Kidney capillary endothelial cell (primary cell): ENCODE results near the gene ARL6IP4.
"Not testable (repeated sequence)": the region's sequence is repeated elsewhere in the genome, so short reads cannot be mapped to it uniquely, and the experiment has no call there.

Source experiments
- DNase-seq: peaks from one replicate; pipeline ENCODE4 v3.0.0-alpha.2; 2018; ENCODE audit warnings: low spot score

ARL6IP4 gene

DNA sequence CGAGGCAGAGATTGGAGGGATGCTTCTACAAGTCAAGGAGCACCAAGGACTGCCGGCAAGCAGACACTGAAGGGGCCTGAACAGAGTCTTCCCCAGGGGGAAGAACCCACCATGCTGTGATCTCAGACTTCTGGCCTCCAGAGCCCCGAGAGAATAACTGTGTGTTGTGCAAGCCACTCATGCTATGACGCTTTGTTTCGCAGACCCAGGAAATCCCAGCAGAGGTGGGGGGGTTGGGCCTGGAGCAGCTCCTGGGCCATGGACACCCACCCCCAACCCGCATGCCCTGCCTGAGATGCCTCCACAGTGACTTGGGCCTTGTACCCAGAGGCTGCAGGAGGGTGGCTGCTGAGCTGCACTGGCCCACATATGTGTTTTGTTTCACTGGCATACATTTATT is 31.2 kb downstream of the ARL6IP4 start:
- no peak for DNase-seq

DNA sequence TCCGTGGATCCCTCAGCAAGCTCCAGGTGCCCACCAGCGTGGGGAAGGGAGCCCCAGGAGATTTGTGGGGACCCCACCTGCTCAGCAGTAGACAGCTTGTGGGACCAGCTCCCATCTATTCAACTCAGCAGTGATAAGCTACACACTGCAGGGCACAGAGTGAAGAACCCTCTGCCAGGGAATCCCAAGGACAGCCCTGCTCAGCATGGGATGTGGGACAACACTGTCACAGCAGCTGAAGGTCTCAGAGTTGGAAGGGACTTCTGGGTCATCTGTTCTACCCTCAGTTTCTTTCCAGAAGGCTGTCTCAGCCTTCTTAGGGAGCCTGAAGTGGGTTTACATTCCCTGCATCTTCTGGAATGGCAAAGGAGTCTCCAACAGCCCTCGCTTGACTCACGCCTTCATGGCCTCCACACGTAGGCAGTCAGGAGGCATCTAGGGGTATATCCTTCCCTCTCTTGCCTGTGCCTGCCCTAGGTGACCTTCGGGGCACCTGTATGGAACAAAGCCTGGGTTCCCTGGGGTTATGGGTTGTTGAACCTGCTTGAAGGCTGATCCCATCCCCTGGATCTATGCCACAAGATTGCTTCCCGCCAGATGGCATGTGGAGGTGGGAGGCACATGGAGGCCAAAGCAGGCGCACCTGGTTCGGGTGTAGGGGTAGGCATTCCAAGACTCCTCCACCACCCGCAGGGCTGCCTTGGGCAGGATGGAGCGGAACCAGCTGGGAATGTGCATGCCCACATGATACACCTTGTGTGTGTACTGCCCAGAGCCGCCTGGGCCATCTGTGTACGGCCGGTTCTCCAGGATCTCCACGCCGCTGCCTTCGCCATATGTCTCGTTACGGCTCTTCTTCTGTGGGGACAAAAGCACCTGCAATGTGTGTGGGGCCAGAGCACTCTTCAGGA is 33.0 kb downstream of the ARL6IP4 start:
- no peak for DNase-seq

DNA sequence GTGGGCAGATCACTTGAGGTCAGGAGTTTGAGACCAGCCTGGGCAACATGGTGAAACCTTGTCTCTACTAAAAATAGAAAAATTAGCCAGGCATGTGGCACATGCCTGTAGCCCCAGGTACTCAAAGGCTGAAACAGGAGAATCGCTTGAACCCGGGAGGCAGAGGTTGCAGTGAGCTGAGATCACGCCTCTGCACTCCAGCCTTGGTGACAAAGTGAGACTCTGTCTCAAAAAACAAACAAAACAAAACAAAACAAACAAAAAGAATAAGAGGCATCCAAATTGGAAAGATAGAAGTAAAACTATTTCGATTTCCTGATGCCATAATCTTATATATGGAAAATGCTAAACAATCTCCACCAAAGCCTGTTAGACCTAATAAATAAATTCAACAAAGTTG is 34.0 kb downstream of the ARL6IP4 start:
- DNase-seq, result not testable (repeated sequence)

DNA sequence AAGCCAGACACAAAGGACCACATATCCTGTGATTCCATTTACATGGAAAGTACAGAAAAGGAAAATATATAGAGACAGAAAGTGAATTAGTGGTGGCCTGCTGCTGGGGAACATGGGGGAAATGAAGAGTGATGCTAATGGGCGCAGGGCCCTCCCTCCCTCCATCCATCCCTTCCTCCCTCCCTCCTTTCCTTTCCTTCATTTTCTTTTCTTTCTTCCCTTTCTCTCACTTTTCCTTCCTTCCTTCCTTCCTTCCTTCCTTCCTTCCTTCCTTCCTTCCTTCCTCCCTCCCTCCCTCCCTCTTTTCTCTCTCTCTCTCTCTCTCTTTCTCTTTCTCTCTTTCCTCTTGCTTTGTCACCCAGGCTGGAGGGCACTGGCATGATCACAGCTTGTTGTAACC is 37.3 kb downstream of the ARL6IP4 start:
- DNase-seq, result no peak

DNA sequence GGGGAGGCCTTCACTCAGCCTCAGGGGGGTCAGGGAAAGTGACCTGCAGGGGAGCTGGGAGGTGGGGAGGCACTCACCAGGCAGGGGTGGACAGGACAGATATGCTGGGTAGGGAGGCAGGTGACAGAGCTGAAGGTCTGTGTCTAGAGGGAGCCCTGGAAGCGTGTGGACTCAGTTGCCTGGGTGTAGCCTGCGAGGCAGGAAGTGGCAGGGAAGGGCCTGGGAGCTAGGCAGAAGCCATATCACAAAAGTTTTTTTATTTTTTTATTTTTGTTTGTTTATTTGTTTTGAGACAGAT is 39.3 kb downstream of the ARL6IP4 start:
- no peak for DNase-seq

DNA sequence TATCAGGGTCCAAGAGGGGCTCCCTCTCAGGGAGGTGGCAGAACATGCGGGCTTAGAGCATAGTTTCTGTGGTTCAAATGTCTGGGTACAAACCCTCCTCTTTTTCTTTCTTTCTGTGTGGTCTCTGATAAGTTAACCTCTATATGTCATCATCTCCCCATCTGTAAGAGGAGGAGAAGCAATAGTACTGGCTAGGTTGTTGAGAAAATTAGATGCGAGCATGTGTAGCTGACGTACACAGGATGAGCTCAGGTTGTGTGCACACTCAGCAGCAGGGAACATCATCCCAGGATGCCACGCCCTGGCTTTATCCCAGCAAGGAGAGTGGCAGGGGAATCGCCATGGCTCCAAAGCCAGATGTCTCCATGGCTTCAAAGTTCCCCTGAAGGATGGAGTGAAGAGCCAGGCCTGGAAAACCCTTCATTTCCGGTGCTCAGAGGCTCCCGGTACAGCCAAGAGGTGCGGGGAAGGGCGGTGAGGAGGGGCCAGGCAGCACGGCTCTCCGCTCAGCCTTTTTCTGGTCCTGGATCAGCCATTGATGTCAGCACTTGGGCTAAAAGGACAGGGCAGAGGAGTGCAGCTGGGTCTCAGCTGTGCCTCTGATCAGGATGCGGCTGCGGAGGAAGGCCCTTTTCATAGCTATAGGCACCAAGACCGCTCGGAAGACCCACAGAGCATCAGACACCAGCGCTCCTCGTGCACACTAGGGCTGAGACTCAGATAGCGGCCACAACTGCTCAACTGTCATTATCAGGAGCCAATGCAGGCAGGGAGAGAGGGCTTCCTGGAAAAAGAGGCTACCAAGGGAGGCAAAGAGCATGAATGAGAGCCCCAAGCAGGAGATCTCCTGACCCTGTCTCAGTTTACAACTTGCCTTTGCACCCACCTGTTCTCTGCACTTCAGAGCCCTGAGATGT is 41.5 kb downstream of the ARL6IP4 start:
- DNase-seq, result no peak

DNA sequence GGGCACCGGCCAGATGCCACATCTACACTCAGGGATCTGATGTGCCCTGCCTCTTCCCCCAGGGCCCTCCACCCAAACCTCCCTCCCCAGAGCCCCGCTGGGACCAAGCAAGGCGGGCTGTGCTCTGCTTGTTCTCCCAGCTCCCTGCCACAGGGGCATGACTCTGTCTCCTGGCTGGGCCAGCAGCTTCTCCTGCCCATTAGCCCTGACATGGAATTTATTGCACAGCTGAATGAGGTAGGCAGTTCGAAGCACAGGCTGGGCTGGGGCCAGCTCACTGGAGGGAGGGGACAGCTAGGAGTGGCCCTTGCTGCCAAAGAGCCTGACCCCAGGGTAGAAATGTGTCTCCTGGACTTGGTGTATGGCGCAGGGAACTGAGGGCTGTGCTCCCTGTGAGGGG is 42.4 kb downstream of the ARL6IP4 start:
- no peak for DNase-seq

DNA sequence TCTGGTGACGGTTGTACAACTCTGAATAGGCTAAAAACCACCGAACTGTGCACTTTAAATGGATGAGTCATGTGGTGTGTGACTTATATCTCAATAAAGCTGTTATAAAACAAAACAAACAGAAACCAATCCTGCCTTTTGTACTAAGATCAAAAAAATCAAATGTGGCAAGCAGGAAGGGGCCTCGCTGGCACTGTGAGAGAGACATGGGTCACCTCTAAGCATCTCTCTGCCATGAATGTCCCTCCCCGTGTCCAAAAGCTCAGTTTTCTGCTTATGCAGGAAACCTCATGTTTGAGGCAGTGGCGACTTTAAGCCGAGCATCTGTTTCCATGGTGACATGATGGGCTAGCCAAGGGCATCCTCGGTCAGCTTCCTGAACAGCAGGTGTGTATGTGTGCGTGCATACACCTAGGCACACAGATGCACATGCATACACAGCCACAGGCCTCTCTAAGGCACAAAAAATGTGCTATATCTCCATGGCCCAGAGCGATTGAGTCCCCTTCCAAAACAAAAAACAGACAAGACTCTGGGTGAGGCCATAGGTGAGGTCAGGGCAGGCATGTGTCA is 44.4 kb downstream of the ARL6IP4 start:
- no peak for DNase-seq

DNA sequence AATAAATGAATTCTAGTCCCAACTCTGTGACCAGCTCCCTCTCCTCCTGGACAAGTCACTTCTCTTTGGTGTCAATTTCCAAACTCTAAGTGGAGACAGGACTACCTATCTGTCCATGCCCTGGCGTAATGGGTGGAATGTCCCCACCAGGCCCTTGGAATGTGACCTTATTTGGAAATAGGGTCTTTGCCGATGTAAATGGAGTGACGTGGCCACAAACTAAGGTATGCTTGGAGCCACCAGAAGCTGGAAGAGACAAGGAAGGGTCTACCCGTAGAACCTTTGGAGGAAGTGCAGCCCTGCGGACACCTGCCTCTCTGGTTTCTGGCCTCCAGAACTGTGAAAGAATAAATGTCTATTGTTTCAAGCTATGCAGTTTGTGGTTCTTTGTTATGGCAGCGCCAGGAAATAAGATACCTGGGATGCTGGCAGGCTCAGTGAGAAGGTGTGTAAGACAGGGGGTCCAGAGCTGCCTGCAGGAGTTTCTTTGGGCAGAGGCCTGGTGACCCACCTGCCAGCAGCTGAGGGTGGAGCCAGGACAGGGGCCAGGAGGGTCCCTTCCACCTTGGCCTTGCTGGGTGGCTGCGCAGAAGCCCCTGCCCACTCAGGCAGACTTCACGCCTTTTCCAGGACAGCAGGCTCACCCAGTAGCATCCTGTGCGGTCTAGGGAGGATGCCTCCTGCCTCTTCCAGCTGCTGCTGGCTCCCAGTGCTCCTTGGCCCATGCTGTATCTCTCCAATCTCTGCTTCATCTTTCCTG is 45.8 kb downstream of the ARL6IP4 start:
- no peak for DNase-seq

DNA sequence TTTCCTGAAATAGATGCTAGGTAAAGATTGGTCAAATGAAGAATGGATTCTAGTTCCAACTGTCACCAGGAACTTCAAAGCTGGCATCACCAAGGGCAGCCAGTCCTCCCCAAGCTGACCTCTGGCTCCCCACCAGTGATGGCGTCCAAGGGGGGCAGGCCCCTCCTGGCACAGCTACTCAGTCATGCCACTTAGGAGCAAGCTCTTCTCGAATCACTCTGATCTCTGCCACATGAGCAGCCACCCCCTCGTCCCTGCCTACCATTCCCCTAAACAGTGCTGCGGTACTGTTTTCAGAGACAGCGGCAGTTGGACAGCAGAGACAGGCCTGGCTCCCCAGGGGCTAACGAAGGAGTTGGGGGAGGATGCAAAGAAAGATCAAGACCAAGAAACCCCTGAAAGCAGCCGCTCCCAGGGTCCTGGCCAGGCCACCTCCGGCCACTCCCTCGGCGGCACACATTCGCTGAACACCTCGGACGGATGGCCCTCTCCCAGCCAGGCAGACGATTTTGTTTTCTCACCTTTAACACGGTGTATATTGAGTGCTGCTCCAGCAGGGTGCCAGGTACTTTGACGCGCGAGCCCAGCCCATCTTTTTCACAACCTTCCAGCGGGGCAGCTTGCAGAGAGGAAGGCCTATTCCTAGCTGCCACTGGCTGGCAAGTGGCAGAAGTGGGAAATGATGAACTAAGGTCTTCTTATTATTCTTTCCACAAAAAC is 47.4 kb downstream of the ARL6IP4 start:
- no peak for DNase-seq

DNA sequence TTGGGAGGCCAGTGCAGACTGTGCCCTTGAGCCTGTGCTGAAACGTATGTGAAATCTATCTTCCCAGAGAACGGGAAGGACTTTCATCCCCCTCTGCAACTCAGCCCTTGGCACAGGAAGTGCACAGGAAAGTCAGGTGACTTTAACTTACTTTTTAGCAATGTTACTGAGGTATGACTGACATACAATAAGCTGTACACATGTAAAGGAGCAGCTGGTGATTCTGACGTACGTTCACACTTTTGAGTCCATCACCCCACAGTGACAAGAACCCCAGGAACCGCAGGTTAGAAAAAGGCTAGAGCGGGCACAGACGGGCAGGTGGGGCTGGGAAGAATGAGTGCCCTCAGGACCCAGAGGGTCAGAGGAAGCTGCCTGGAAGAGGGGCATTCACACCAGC is 48.0 kb downstream of the ARL6IP4 start:
- no peak for DNase-seq

DNA sequence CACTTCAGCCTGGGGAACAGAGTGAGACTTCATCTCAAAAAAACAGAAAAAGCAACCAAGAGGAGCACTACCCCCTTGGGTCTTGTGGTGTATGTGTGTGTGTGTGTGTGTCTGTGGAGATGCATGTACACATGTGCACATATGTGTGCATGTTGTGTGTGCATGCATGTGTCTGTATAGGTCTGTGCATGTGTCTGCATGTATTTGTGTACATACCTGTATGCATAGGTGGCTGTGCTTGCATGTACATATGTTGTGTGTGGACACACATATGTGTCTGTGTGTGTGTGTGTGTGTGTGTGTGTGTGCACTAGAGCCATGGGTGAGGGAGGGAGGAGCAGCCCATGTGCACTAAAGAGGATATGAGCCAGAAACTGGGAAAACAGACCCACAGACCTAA is 49.1 kb downstream of the ARL6IP4 start:
- no peak for DNase-seq

DNA sequence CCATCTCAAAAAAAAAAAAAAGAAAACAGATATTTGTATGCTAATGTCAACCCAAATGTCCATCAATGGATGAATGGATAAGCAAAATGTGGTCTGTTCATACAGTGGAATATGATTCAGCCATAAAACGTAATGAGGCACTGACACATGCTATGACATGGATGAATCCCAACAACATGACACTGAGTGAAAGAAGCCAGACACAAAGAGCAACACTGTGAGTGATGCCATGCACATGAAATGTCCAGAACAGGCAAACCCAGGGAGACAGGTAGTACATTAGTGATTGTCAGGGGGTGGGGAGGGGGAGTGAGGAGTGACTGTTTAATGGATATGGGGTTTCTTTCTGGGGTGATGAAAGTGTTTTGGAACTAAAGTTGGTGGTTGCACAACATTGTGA is 50.2 kb downstream of the ARL6IP4 start:
- DNase-seq, result no peak

DNA sequence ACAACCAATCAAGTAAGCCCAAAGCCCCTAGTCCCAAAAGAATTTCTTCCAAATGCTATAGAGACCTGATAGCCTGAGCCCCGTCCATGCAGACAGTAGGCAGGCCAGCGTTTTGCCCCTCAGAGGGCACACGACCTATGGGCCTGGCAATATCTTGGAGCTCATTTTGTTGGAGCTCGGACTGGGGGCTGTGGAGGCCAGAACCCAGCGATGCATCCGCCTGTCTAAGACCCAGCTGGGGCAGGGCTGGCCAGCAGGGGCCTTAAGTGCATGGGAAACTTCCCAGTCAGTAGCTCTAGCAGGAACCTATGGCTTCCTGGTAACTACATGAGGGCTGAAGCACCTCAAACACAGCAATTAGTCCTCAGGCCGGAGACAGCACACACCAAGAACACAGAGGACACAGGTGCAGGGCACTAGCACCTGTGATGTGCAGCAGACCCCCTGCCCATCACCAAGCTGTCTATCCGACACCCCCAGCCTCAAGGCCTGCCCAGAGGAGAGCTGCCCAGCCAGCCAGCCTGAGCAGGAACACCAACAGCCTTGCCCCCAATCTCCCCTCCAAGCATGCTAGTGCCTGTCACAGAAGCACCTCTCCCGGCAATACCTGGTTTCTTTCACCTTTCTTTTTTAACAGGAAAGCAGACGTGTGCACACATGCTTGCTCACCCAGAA is 50.8 kb downstream of the ARL6IP4 start:
- DNase-seq, result no peak
